Loucy (cell line): ENCODE data around the gene ZFAND3.

Source experiments
- H2AFZ ChIP-seq: fragments of 200-600 bp; sonication (generic); 2 replicates; pipeline ENCODE4 v1.6.0; 2016; ENCODE audit warnings: antibody characterized with exemption, mild to moderate bottlenecking, low read length, moderate library complexity
- H3F3A ChIP-seq: fragments of 200-600 bp; 2 replicates; pipeline ENCODE4 v1.6.0; 2016; ENCODE audit warnings: antibody characterized with exemption, low read depth, mild to moderate bottlenecking
- H3K27me3 ChIP-seq: fragments of 200-600 bp; sonication (generic); 2 replicates; pipeline ENCODE4 v1.6.1; 2014; ENCODE audit warnings: low read length, mild to moderate bottlenecking; ENCODE audit not compliant: insufficient read depth, poor library complexity, severe bottlenecking
- H3K36me3 ChIP-seq: fragments of 200-600 bp; sonication (generic); 2 replicates; pipeline ENCODE4 v1.6.1; 2016; ENCODE audit warnings: low read length; ENCODE audit not compliant: insufficient read depth
- H3K4me1 ChIP-seq: fragments of 200-600 bp; sonication (generic); 2 replicates; pipeline ENCODE4 v1.5.1; 2014; ENCODE audit warnings: low read length, mild to moderate bottlenecking; ENCODE audit not compliant: insufficient read depth, poor library complexity, severe bottlenecking
- H3K4me2 ChIP-seq: fragments of 200-600 bp; sonication (generic); 2 replicates; pipeline ENCODE4 v1.6.0; 2014; ENCODE audit warnings: antibody characterized with exemption, low read length, low read depth, mild to moderate bottlenecking; ENCODE audit not compliant: poor library complexity, severe bottlenecking
- H3K4me3 ChIP-seq: fragments of 200-600 bp; sonication (generic); 2 replicates; pipeline ENCODE4 v1.5.1; 2014; ENCODE audit warnings: low read length, mild to moderate bottlenecking, mixed read lengths; ENCODE audit not compliant: poor library complexity, severe bottlenecking
- H3K79me2 ChIP-seq: fragments of 200-600 bp; sonication (generic); 2 replicates; pipeline ENCODE4 v1.6.1; 2014; ENCODE audit warnings: low read length; ENCODE audit not compliant: insufficient read depth
- H3K9ac ChIP-seq: fragments of 200-600 bp; sonication (generic); 2 replicates; pipeline ENCODE4 v1.6.0; 2014; ENCODE audit warnings: mild to moderate bottlenecking, low read depth, low read length, moderate library complexity; ENCODE audit not compliant: poor library complexity, severe bottlenecking
- H3K9me2 ChIP-seq: fragments of 200-600 bp; sonication (generic); replicated peaks from 2 replicates; pipeline ENCODE4 v1.6.1; 2016; ENCODE audit warnings: low read depth, low read length, mixed read lengths
- H3K9me3 ChIP-seq: fragments of 200-600 bp; sonication (generic); 2 replicates; pipeline ENCODE4 v1.6.1; 2014; ENCODE audit warnings: mild to moderate bottlenecking, antibody characterized with exemption, low read length, low read depth; ENCODE audit not compliant: insufficient read depth
- H4K20me1 ChIP-seq: fragments of 200-600 bp; sonication (generic); 2 replicates; pipeline ENCODE4 v1.6.0; 2014; ENCODE audit warnings: antibody characterized with exemption, low read length, mild to moderate bottlenecking; ENCODE audit not compliant: insufficient read depth, poor library complexity, severe bottlenecking
- CTCF ChIP-seq: fragments of 200-600 bp; sonication (generic); conservative IDR thresholded peaks from 2 replicates; pipeline ENCODE4 v1.5.1; 2014; ENCODE audit warnings: mild to moderate bottlenecking, antibody characterized with exemption, low read length
- EZH2phosphoT487 ChIP-seq: fragments of 200-600 bp; IDR thresholded peaks from 2 replicates; pipeline ENCODE4 v1.6.1; 2018; ENCODE audit warnings: antibody characterized with exemption, mild to moderate bottlenecking, moderate library complexity, borderline replicate concordance

ZFAND3 gene

GRCh38 chr6:38183856-38184584 is 364.5 kb downstream of the ZFAND3 start:
- Histone ChIP-seq H3K27me3 (no peaks in the 10 kb centered on the region), H3K9me2 (no peaks in the 10 kb centered on the region), H3F3A (no peaks in the 10 kb centered on the region), H3K4me3 (no peak overlapping the region), H4K20me1 (no peaks in the 10 kb centered on the region), H3K79me2 (no peaks in the 10 kb centered on the region), H2AFZ (no peak overlapping the region), H3K9ac (no peak overlapping the region), H3K4me1 (no peaks in the 10 kb centered on the region), H3K4me2 (no peak overlapping the region), H3K36me3 (no peaks in the 10 kb centered on the region), H3K9me3 (no peaks in the 10 kb centered on the region)
- TF ChIP-seq CTCF (no peak), EZH2phosphoT487 (no peak)

GRCh38 chr6:38184585-38185080 is 365.1 kb downstream of the ZFAND3 start:
- TF ChIP-seq EZH2phosphoT487: no peak
- TF ChIP-seq CTCF: no peak
- H4K20me1 ChIP-seq: no peaks in the 10 kb centered on the region
- H3K4me2 ChIP-seq: no peak overlapping the region
- H3K4me3 ChIP-seq: no peak overlapping the region
- no peak overlapping the region for H2AFZ ChIP-seq
- no peaks in the 10 kb centered on the region for H3K4me1 ChIP-seq
- no peaks in the 10 kb centered on the region for H3K79me2 ChIP-seq
- H3K27me3 ChIP-seq: no peaks in the 10 kb centered on the region
- H3F3A ChIP-seq: no peaks in the 10 kb centered on the region
- H3K9ac ChIP-seq: no peak overlapping the region
- no peaks in the 10 kb centered on the region for H3K36me3 ChIP-seq
- H3K9me2 ChIP-seq: no peaks in the 10 kb centered on the region
- H3K9me3 ChIP-seq: no peaks in the 10 kb centered on the region

- Histone ChIP-seq H3K9me3 (no peaks in the 10 kb centered on the region), H3K4me2 (no peak overlapping the region), H3K9me2 (no peaks in the 10 kb centered on the region), H3K36me3 (no peaks in the 10 kb centered on the region), H3K4me3 (no peak overlapping the region), H3K27me3 (no peaks in the 10 kb centered on the region), H3K79me2 (no peaks in the 10 kb centered on the region), H3K9ac (no peak overlapping the region), H2AFZ (no peak overlapping the region), H3F3A (no peaks in the 10 kb centered on the region), H4K20me1 (no peaks in the 10 kb centered on the region), H3K4me1 (no peaks in the 10 kb centered on the region)
- TF ChIP-seq EZH2phosphoT487 (no peak), CTCF (no peak)
Observed at GRCh38 chr6:38185244-38185643, 365.7 kb downstream of the ZFAND3 start.
